Mesothelial cell of epicardium (in vitro differentiated cells): ENCODE measurements around the gene CACUL1. TPM values are rescaled to one million over a fixed set of nuclear protein-coding genes. Genes with fewer than 3 reads are reported as not detected.

Source experiments
- total RNA-seq: library from RNA; stranded (reverse); gene quantifications from 3 replicates; pipeline ENCODE4 v1.2.1, GENCODE V29; 2021

CACUL1 gene
- total RNA-seq, 1 donor from 2014 or later, result 63.9 TPM

Other genes starting within 250 kb of the CACUL1 start
- gene PRLHR, start 159.3 kb downstream of the CACUL1 start, total RNA-seq, result not detected in 3 replicates